ENCODE data around the gene SLC38A2.
"Not testable (repeated sequence)": the region's sequence is repeated elsewhere in the genome, so short reads cannot be mapped to it uniquely, and the experiment has no call there.

Gene SLC38A2

GRCh38 chr12:46359667-46360280 lies 12.8 kb downstream of the SLC38A2 start:
- no peak for DNase-seq

GRCh38 chr12:46358791-46359666 lies 13.5 kb downstream of the SLC38A2 start:
- DNase-seq = no peak

GRCh38 chr12:46358325-46358700 lies 14.3 kb downstream of the SLC38A2 start:
- no peak for DNase-seq

GRCh38 chr12:46357438-46358324 lies 14.9 kb downstream of the SLC38A2 start:
- no peak for DNase-seq

- DNase-seq = no peak
These were observed 15.7 kb downstream of the SLC38A2 start for GRCh38 chr12:46356655-46357437.

- no peak for DNase-seq
These were observed 17.8 kb downstream of the SLC38A2 start for GRCh38 chr12:46354802-46355199.

- no peak for DNase-seq
These were observed 18.3 kb downstream of the SLC38A2 start for GRCh38 chr12:46354111-46354801.

GRCh38 chr12:46351886-46352650 lies 20.5 kb downstream of the SLC38A2 start:
- no peak for DNase-seq

- no peak for DNase-seq
These were observed 21.4 kb downstream of the SLC38A2 start for GRCh38 chr12:46351138-46351537.

- DNase-seq = no peak
These were observed 23.3 kb downstream of the SLC38A2 start for GRCh38 chr12:46349253-46349652.

- no peak for DNase-seq
These were observed 29.3 kb downstream of the SLC38A2 start for GRCh38 chr12:46343118-46343852.

- peak; percentile 5 for DNase-seq
These were observed 30.0 kb downstream of the SLC38A2 start for GRCh38 chr12:46342562-46343033.

GRCh38 chr12:46339051-46339450 lies 33.5 kb downstream of the SLC38A2 start:
- no peak for DNase-seq

GRCh38 chr12:46332260-46332659 lies 40.3 kb downstream of the SLC38A2 start:
- no peak for DNase-seq

- DNase-seq = not testable (repeated sequence)
These were observed 47.5 kb downstream of the SLC38A2 start for GRCh38 chr12:46325075-46325474.

GRCh38 chr12:46320731-46321130 lies 51.8 kb downstream of the SLC38A2 start:
- no peak for DNase-seq

GRCh38 chr12:46318037-46318436 lies 54.5 kb downstream of the SLC38A2 start:
- no peak for DNase-seq

Data from COR-L47 (cell line).